Measurements from ENCODE around the gene ARHGAP26. TPM values are rescaled to one million over a fixed set of nuclear protein-coding genes. Genes with fewer than 3 reads are reported as not detected.
A peak's percentile ranks its signal among the peaks of the same experiment; 100 is the strongest.
"Not testable (repeated sequence)": the region's sequence is repeated elsewhere in the genome, so short reads cannot be mapped to it uniquely, and the experiment has no call there.

ARHGAP26 gene
- total and polyA plus RNA-seq, 9 donors: 1.9 to 47.1 (median 12.0) TPM

- no peak for TF ChIP-seq CTCF (IDR thresholded peaks at IDR 0.05)
- no peak overlapping the region for H3K4me3 ChIP-seq
- H3K4me1 ChIP-seq (ENCODE audit: insufficient read depth): peaks cover 3% of the 10 kb centered on the region
- intact Hi-C loops (cut with DNase I): no loop called here
- H3K36me3 ChIP-seq: no peaks in the 10 kb centered on the region
- no peaks in the 10 kb centered on the region for H3K9me3 ChIP-seq
- WGBS, 3 donors: 18 to 30% (median 26%) methylated on average over 5 of the region's 5 CpGs
- no peaks in the 10 kb centered on the region for H3K27me3 ChIP-seq
- H3K27ac ChIP-seq: no peak overlapping the region
- no peak for DNase-seq
These were observed 316.9 kb downstream of the ARHGAP26 start for GRCh38 chr5:143086908-143087637.

GRCh38 chr5:143088702-143089101 lies 318.5 kb downstream of the ARHGAP26 start:
- H3K4me1 ChIP-seq (ENCODE audit: insufficient read depth); DNase-seq; H3K36me3 ChIP-seq; H3K27ac ChIP-seq; H3K4me3 ChIP-seq; H3K27me3 ChIP-seq; intact Hi-C loops (cut with DNase I); H3K9me3 ChIP-seq: not testable (repeated sequence)
- 97 to 98% (median 97%) methylated on average over 11 of the region's 11 CpGs for WGBS, 3 donors

- intact Hi-C loops (cut with DNase I): not testable (repeated sequence)
- WGBS, 3 donors: 92 to 96% (median 94%) methylated on average over 10 of the region's 10 CpGs
These were observed 319.9 kb downstream of the ARHGAP26 start for GRCh38 chr5:143090044-143090443.

GRCh38 chr5:143092711-143093451 lies 322.7 kb downstream of the ARHGAP26 start:
- 89 to 94% (median 92%) methylated on average over 8 of the region's 8 CpGs for WGBS, 3 donors
- H3K27me3 ChIP-seq; H3K27ac ChIP-seq; H3K4me3 ChIP-seq; H3K36me3 ChIP-seq; H3K9me3 ChIP-seq; intact Hi-C loops (cut with DNase I); H3K4me1 ChIP-seq (ENCODE audit: insufficient read depth); DNase-seq: not testable (repeated sequence)

More at GRCh38 chr5:143090044-143090443, 319.9 kb downstream of the ARHGAP26 start:
- not testable (repeated sequence) for H3K4me1 ChIP-seq (ENCODE audit: insufficient read depth); H3K9me3 ChIP-seq; H3K36me3 ChIP-seq; H3K27me3 ChIP-seq; H3K27ac ChIP-seq; DNase-seq; H3K4me3 ChIP-seq

GRCh38 chr5:143093452-143094086 lies 323.4 kb downstream of the ARHGAP26 start:
- no peak for DNase-seq
- intact Hi-C loops (cut with DNase I): no loop called here
- Histone ChIP-seq H3K9me3 (no peaks in the 10 kb centered on the region), H3K27me3 (no peaks in the 10 kb centered on the region), H3K4me1 (ENCODE audit: insufficient read depth) (no peaks in the 10 kb centered on the region), H3K36me3 (no peaks in the 10 kb centered on the region), H3K4me3 (no peak overlapping the region), H3K27ac (no peak overlapping the region)
- WGBS, 3 donors: 76 to 79% (median 76%) methylated on average over 5 of the region's 5 CpGs
- TF ChIP-seq CTCF (IDR thresholded peaks at IDR 0.05) (no peak), EP300 (IDR thresholded peaks at IDR 0.05) (no peak)

- Histone ChIP-seq H3K27ac (no peak overlapping the region), H3K36me3 (no peaks in the 10 kb centered on the region), H3K9me3 (no peaks in the 10 kb centered on the region), H3K27me3 (no peaks in the 10 kb centered on the region), H3K4me3 (no peak overlapping the region), H3K4me1 (ENCODE audit: insufficient read depth) (no peaks in the 10 kb centered on the region)
- peak in 4 of 5 donors; percentile 18 to 40 (median 25) for DNase-seq
- WGBS, 3 donors: 49 to 61% (median 50%) methylated on average over 16 of the region's 16 CpGs
- intact Hi-C loops (cut with DNase I): no loop called here
- TF ChIP-seq EP300 (IDR thresholded peaks at IDR 0.05) (no peak), CTCF (IDR thresholded peaks at IDR 0.05) (no peak), POLR2A (IDR thresholded peaks at IDR 0.05) (no peak)
These were observed 323.9 kb downstream of the ARHGAP26 start for GRCh38 chr5:143094087-143094521.

- H3K4me3 ChIP-seq; H3K36me3 ChIP-seq; H3K4me1 ChIP-seq (ENCODE audit: insufficient read depth); H3K27me3 ChIP-seq; intact Hi-C loops (cut with DNase I); DNase-seq; H3K27ac ChIP-seq; H3K9me3 ChIP-seq: not testable (repeated sequence)
- WGBS, 3 donors: 60 to 64% (median 61%) methylated on average over 3 of the region's 3 CpGs
These were observed 324.4 kb downstream of the ARHGAP26 start for GRCh38 chr5:143094608-143095007.
